GM18508 (cell line): ENCODE data around the gene TPP1.

Source experiments
- ATAC-seq: cut with Tn5 transposase; IDR thresholded peaks from one replicate; pipeline ENCODE4 v1.9.1; 2021; ENCODE audit warnings: moderate number of reproducible peaks; ENCODE audit not compliant: insufficient read depth, unreplicated experiment

TPP1 gene

GRCh38 chr11:6648501-6648900, 29.3 kb upstream of the TPP1 start:
- no peak for ATAC-seq

- ATAC-seq, result no peak
These were observed 28.6 kb upstream of the TPP1 start for GRCh38 chr11:6647836-6648235.

GRCh38 chr11:6646918-6647679, 27.9 kb upstream of the TPP1 start:
- ATAC-seq, result peak; percentile 77

- ATAC-seq, result no peak
These were observed 27.3 kb upstream of the TPP1 start for GRCh38 chr11:6646576-6646917.

- ATAC-seq, result no peak
These were observed 26.8 kb upstream of the TPP1 start for GRCh38 chr11:6646071-6646470.

- ATAC-seq, result no peak
These were observed 23.7 kb upstream of the TPP1 start for GRCh38 chr11:6642957-6643356.

- no peak for ATAC-seq
These were observed 21.9 kb upstream of the TPP1 start for GRCh38 chr11:6640985-6641701.

- ATAC-seq, result no peak
These were observed 21.1 kb upstream of the TPP1 start for GRCh38 chr11:6640036-6640984.

- no peak for ATAC-seq
These were observed 19.2 kb upstream of the TPP1 start for GRCh38 chr11:6638429-6638828.

- no peak for ATAC-seq
These were observed 18.6 kb upstream of the TPP1 start for GRCh38 chr11:6637871-6638270.

- no peak for ATAC-seq
These were observed 17.3 kb upstream of the TPP1 start for GRCh38 chr11:6636480-6636879.

- ATAC-seq, result no peak
These were observed 16.1 kb upstream of the TPP1 start for GRCh38 chr11:6635082-6635932.

- ATAC-seq, result no peak
These were observed 15.3 kb upstream of the TPP1 start for GRCh38 chr11:6634534-6634933.

GRCh38 chr11:6633422-6634408, 14.5 kb upstream of the TPP1 start:
- no peak for ATAC-seq

GRCh38 chr11:6632116-6633073, 13.2 kb upstream of the TPP1 start:
- ATAC-seq, result no peak

- no peak for ATAC-seq
These were observed 12.2 kb upstream of the TPP1 start for GRCh38 chr11:6631361-6631890.

- no peak for ATAC-seq
These were observed 11.5 kb upstream of the TPP1 start for GRCh38 chr11:6630632-6631291.
